ENCODE data around the gene BMP7. TPM values are rescaled to one million over a fixed set of nuclear protein-coding genes. Genes with fewer than 3 reads are reported as not detected.

The BMP7 gene
- total RNA-seq, 2 experiments from 2014 or later, result not detected

GRCh38 chr20:57306747-57307146, 40.3 kb upstream of the BMP7 start:
- CTCF ChIA-PET, result no interaction called here
- no peaks in the 10 kb centered on the region for H3K4me1 ChIP-seq (ENCODE audit: insufficient read depth, low read length)
- H3K4me3 Mint-ChIP-seq, result no peak overlapping the region

GRCh38 chr20:57301026-57301425, 34.6 kb upstream of the BMP7 start:
- no peaks in the 10 kb centered on the region for H3K36me3 Mint-ChIP-seq (ENCODE audit: low read depth)
- ATAC-seq (ENCODE audit: poor library complexity) (no peak), DNase-seq (no peak)
- H3K4me1 Mint-ChIP-seq (ENCODE audit: low read depth), result no peaks in the 10 kb centered on the region
- Histone ChIP-seq H3K36me3 (ENCODE audit: insufficient read depth, low read length) (no peaks in the 10 kb centered on the region), H3K27ac (ENCODE audit: low read depth in 1 of 2, low read length in 2 of 2) (no peak overlapping the region), H3K4me1 (ENCODE audit: insufficient read depth, low read length) (no peaks in the 10 kb centered on the region), H3K9me3 (ENCODE audit: control insufficient read depth in 1 of 2, insufficient read depth in 1 of 2, low read length in 2 of 2) (no peaks in the 10 kb centered on the region), H3K4me3 (ENCODE audit: low read length) (no peak overlapping the region), H3K27me3 (ENCODE audit: control insufficient read depth in 1 of 2, insufficient read depth in 2 of 2, low read length in 2 of 2) (peaks cover 2 to 3% of the 10 kb centered on the region in 2 experiments)
- TF ChIP-seq CTCF (IDR thresholded peaks at IDR 0.05), result no peak
- intact Hi-C loops (cut with DNase I, micrococcal nuclease), result no loop called here
- no peak overlapping the region for H3K4me3 Mint-ChIP-seq
- H3K27ac Mint-ChIP-seq, result no peak overlapping the region
- ChIA-PET CTCF (no interaction called here), POLR2A (no interaction called here)
- no peaks in the 10 kb centered on the region for H3K9me3 Mint-ChIP-seq
- peaks cover 33% of the 10 kb centered on the region for H3K27me3 Mint-ChIP-seq

More at GRCh38 chr20:57306747-57307146, 40.3 kb upstream of the BMP7 start:
- no peaks in the 10 kb centered on the region for H3K36me3 Mint-ChIP-seq (ENCODE audit: low read depth)
- no peak for TF ChIP-seq CTCF (IDR thresholded peaks at IDR 0.05)
- POLR2A ChIA-PET, result no interaction called here
- H3K27ac ChIP-seq (ENCODE audit: low read depth in 1 of 2, low read length in 2 of 2), result no peak overlapping the region
- intact Hi-C loops (cut with DNase I, micrococcal nuclease), result no loop called here
- no peak overlapping the region for H3K4me3 ChIP-seq (ENCODE audit: low read length)
- no peaks in the 10 kb centered on the region for H3K36me3 ChIP-seq (ENCODE audit: insufficient read depth, low read length)
- no peaks in the 10 kb centered on the region for H3K9me3 ChIP-seq (ENCODE audit: control insufficient read depth in 1 of 2, insufficient read depth in 1 of 2, low read length in 2 of 2)
- DNase-seq, result no peak
- peaks cover 34% of the 10 kb centered on the region for H3K27me3 Mint-ChIP-seq
- H3K4me1 Mint-ChIP-seq (ENCODE audit: low read depth), result no peaks in the 10 kb centered on the region
- H3K27me3 ChIP-seq (ENCODE audit: control insufficient read depth in 1 of 2, insufficient read depth in 2 of 2, low read length in 2 of 2), result peaks cover 4 to 9% of the 10 kb centered on the region in 2 experiments
- ATAC-seq (ENCODE audit: poor library complexity), result no peak
- no peak overlapping the region for H3K27ac Mint-ChIP-seq
- no peaks in the 10 kb centered on the region for H3K9me3 Mint-ChIP-seq

GRCh38 chr20:57298457-57298856, 32.0 kb upstream of the BMP7 start:
- peaks cover 3 to 6% of the 10 kb centered on the region in 2 experiments for H3K27me3 ChIP-seq (ENCODE audit: control insufficient read depth in 1 of 2, insufficient read depth in 2 of 2, low read length in 2 of 2)
- no peaks in the 10 kb centered on the region for H3K4me1 ChIP-seq (ENCODE audit: insufficient read depth, low read length)
- intact Hi-C loops (cut with DNase I, micrococcal nuclease), result no loop called here
- no peaks in the 10 kb centered on the region for H3K9me3 ChIP-seq (ENCODE audit: control insufficient read depth in 1 of 2, insufficient read depth in 1 of 2, low read length in 2 of 2)
- no peak overlapping the region for H3K27ac ChIP-seq (ENCODE audit: low read depth in 1 of 2, low read length in 2 of 2)
- no peak for TF ChIP-seq CTCF (IDR thresholded peaks at IDR 0.05)
- no peaks in the 10 kb centered on the region for H3K9me3 Mint-ChIP-seq
- no peaks in the 10 kb centered on the region for H3K36me3 ChIP-seq (ENCODE audit: insufficient read depth, low read length)
- ChIA-PET POLR2A (no interaction called here), CTCF (no interaction called here)
- H3K4me1 Mint-ChIP-seq (ENCODE audit: low read depth), result no peaks in the 10 kb centered on the region
- H3K4me3 ChIP-seq (ENCODE audit: low read length), result no peak overlapping the region
- H3K27ac Mint-ChIP-seq, result no peak overlapping the region
- no peak for ATAC-seq (ENCODE audit: poor library complexity)
- H3K27me3 Mint-ChIP-seq, result peaks cover 29% of the 10 kb centered on the region
- H3K36me3 Mint-ChIP-seq (ENCODE audit: low read depth), result no peaks in the 10 kb centered on the region
- no peak for DNase-seq
- H3K4me3 Mint-ChIP-seq, result no peak overlapping the region

All from CD4-positive, alpha-beta T cell (primary cell).